ENCODE data around the gene BCL11A. TPM values are rescaled to one million over a fixed set of nuclear protein-coding genes. Genes with fewer than 3 reads are reported as not detected.
"Not testable (repeated sequence)": the region's sequence is repeated elsewhere in the genome, so short reads cannot be mapped to it uniquely, and the experiment has no call there.

The BCL11A gene
- total RNA-seq, 1 donor from 2014 or later = 46.2 TPM

- Mint-ChIP-seq H3K36me3 (ENCODE audit: insufficient read depth) (no peaks in the 10 kb centered on the region), H3K9me3 (ENCODE audit: low read depth) (peaks cover 3% of the 10 kb centered on the region), H3K27me3 (peaks cover 9% of the 10 kb centered on the region), H3K27ac (no peak overlapping the region), H3K4me1 (ENCODE audit: low read depth) (peaks cover 5% of the 10 kb centered on the region), H3K4me3 (ENCODE audit: low read depth) (no peak overlapping the region)
- no peak for TF ChIP-seq CTCF (IDR thresholded peaks at IDR 0.05; ENCODE audit: unreplicated experiment)
- DNase-seq (ENCODE audit: low spot score, unreplicated experiment) = no peak
Measured at GRCh38 chr2:60426341-60426740, 127.1 kb downstream of the BCL11A start.

GRCh38 chr2:60424233-60424632 lies 129.2 kb downstream of the BCL11A start:
- DNase-seq (ENCODE audit: low spot score, unreplicated experiment) = no peak
- Mint-ChIP-seq H3K27ac (no peak overlapping the region), H3K4me1 (ENCODE audit: low read depth) (peaks cover 6% of the 10 kb centered on the region), H3K36me3 (ENCODE audit: insufficient read depth) (no peaks in the 10 kb centered on the region), H3K9me3 (ENCODE audit: low read depth) (peaks cover 3% of the 10 kb centered on the region), H3K27me3 (peaks cover 12% of the 10 kb centered on the region), H3K4me3 (ENCODE audit: low read depth) (no peak overlapping the region)
- no peak for TF ChIP-seq CTCF (IDR thresholded peaks at IDR 0.05; ENCODE audit: unreplicated experiment)

GRCh38 chr2:60423505-60423904 lies 129.9 kb downstream of the BCL11A start:
- Mint-ChIP-seq H3K9me3 (ENCODE audit: low read depth) (peaks cover 3% of the 10 kb centered on the region), H3K27me3 (peaks cover 19% of the 10 kb centered on the region), H3K4me3 (ENCODE audit: low read depth) (no peak overlapping the region), H3K36me3 (ENCODE audit: insufficient read depth) (no peaks in the 10 kb centered on the region), H3K27ac (no peak overlapping the region), H3K4me1 (ENCODE audit: low read depth) (peaks cover 12% of the 10 kb centered on the region)
- DNase-seq (ENCODE audit: low spot score, unreplicated experiment) = no peak
- TF ChIP-seq CTCF (IDR thresholded peaks at IDR 0.05; ENCODE audit: unreplicated experiment) = no peak

GRCh38 chr2:60422826-60423483 lies 130.5 kb downstream of the BCL11A start:
- peaks cover 3% of the 10 kb centered on the region for H3K9me3 Mint-ChIP-seq (ENCODE audit: low read depth)
- no peak overlapping the region for H3K27ac Mint-ChIP-seq
- H3K36me3 Mint-ChIP-seq (ENCODE audit: insufficient read depth) = no peaks in the 10 kb centered on the region
- peaks cover 21% of the 10 kb centered on the region for H3K27me3 Mint-ChIP-seq
- no peak overlapping the region for H3K4me3 Mint-ChIP-seq (ENCODE audit: low read depth)
- peaks cover 13% of the 10 kb centered on the region for H3K4me1 Mint-ChIP-seq (ENCODE audit: low read depth)
- no peak for DNase-seq (ENCODE audit: low spot score, unreplicated experiment)
- no peak for TF ChIP-seq CTCF (IDR thresholded peaks at IDR 0.05; ENCODE audit: unreplicated experiment)

- DNase-seq (ENCODE audit: low spot score, unreplicated experiment); H3K27ac Mint-ChIP-seq; H3K36me3 Mint-ChIP-seq (ENCODE audit: insufficient read depth); H3K4me3 Mint-ChIP-seq (ENCODE audit: low read depth): not testable (repeated sequence)
- peaks cover 10% of the 10 kb centered on the region for H3K9me3 Mint-ChIP-seq (ENCODE audit: low read depth)
- H3K4me1 Mint-ChIP-seq (ENCODE audit: low read depth) = peaks cover 29% of the 10 kb centered on the region
- peaks cover 41% of the 10 kb centered on the region for H3K27me3 Mint-ChIP-seq
Measured at GRCh38 chr2:60417210-60417609, 136.2 kb downstream of the BCL11A start.

All from progenitor cell of endocrine pancreas (in vitro differentiated cells).